HepG2 (cell line): ENCODE results near the gene RAB22A. TPM values are rescaled to one million over a fixed set of nuclear protein-coding genes. Genes with fewer than 3 reads are reported as not detected.
A peak's percentile ranks its signal among the peaks of the same experiment; 100 is the strongest.

Source experiments
- ATAC-seq: fragments of 200-7000 bp; cut with Tn5 transposase; 3 replicates; pipeline ENCODE4 v1.9.1; 2020; ENCODE audit warnings: mild to moderate bottlenecking, moderate library complexity
- BruUV-seq: library from RNA; stranded (reverse); fragments of 400-500 nt; replicated peaks from 2 replicates; lab custom pipeline; 2021; lab: Mats Ljungman, UMichigan
- CTCF ChIA-PET: fragments of 300-600 bp; formaldehyde crosslinking; extraction: SDS; loops from one replicate; lab custom pipeline; 2021; ENCODE audit warnings: low total read pairs, inconsistent platforms, low intra/inter-chr PET ratio; lab: Yijun Ruan, JAX
- POLR2A ChIA-PET: fragments of 350-600 bp; sonication (Branson Sonifier 250); formaldehyde crosslinking; loops from one replicate; lab custom pipeline; 2020; ENCODE audit warnings: antibody characterized with exemption, inconsistent platforms; lab: Yijun Ruan, JAX
- DNase-seq: peaks from one replicate; pipeline ENCODE4 v3.0.0-alpha.2; 2015; ENCODE audit warnings: low spot score
- FAIRE-seq: peaks from 3 replicates; lab custom pipeline; 2011; peaks lifted over from hg19 to GRCh38; lab: Jason Lieb, UNC
- H2AFZ ChIP-seq: one replicate; pipeline ENCODE4 v1.6.1; 2011; ENCODE audit warnings: low read length, inconsistent platforms
- H3K27ac ChIP-seq: fragments of 300-600 bp; 3 replicates; pipeline ENCODE4 v1.8.0; 2011; ENCODE audit warnings: mixed run types, mild to moderate bottlenecking, mixed read lengths, low read length, inconsistent platforms; ENCODE audit not compliant: insufficient read depth; ENCODE audit errors: extremely low read length
- H3K27me3 ChIP-seq, 2 experiments: fragments of 200-600 bp in 1 of 2; 2 replicates in 1 of 2; 3 replicates in 1 of 2; pipeline versions ENCODE4 v1.6.0 to v1.8.0; 2011; ENCODE audit warnings: low read length in 2 of 2, mild to moderate bottlenecking in 2 of 2, moderate library complexity in 2 of 2, inconsistent platforms in 1 of 2; ENCODE audit not compliant: insufficient read depth in 2 of 2, control insufficient read depth in 1 of 2
- H3K36me3 ChIP-seq, 2 experiments: fragments of 200-600 bp in 1 of 2; replicated peaks in 1 of 2; 2 replicates in 1 of 2; 3 replicates in 1 of 2; pipeline versions ENCODE4 v1.5.1 to v1.8.0; 2011; ENCODE audit warnings: low read length in 2 of 2, inconsistent platforms in 1 of 2; ENCODE audit not compliant: insufficient read depth in 2 of 2, control insufficient read depth in 1 of 2
- H3K4me1 ChIP-seq: 2 replicates; pipeline ENCODE4 v1.5.1; 2012; ENCODE audit warnings: low read length, inconsistent platforms; ENCODE audit not compliant: insufficient read depth
- H3K4me2 ChIP-seq: 2 replicates; pipeline ENCODE4 v1.6.0; 2011; ENCODE audit warnings: low read depth, low read length, inconsistent platforms
- H3K4me3 ChIP-seq, 3 experiments: fragments of 200-600 bp in 1 of 3; sonication (generic), shearing (Covaris generic) in 1 of 3; replicated peaks in 1 of 3; 2 replicates each; pipeline ENCODE4 v1.5.1; 2011 to 2016; ENCODE audit warnings: low read length in 3 of 3, inconsistent platforms in 2 of 3, low read depth in 2 of 3, mild to moderate bottlenecking in 2 of 3, control low read depth in 1 of 3, mixed read lengths in 1 of 3; ENCODE audit not compliant: insufficient read depth in 1 of 3
- H3K79me2 ChIP-seq: one replicate; pipeline ENCODE4 v1.6.1; 2011; ENCODE audit warnings: low read length, inconsistent platforms; ENCODE audit not compliant: insufficient read depth
- H3K9ac ChIP-seq: 2 replicates; pipeline ENCODE4 v1.6.0; 2011; ENCODE audit warnings: mild to moderate bottlenecking, low read depth, low read length, inconsistent platforms; ENCODE audit not compliant: insufficient read depth
- H3K9me3 ChIP-seq: 2 replicates; pipeline ENCODE4 v1.5.1; 2012; ENCODE audit warnings: mild to moderate bottlenecking, low read length
- H4K20me1 ChIP-seq: 2 replicates; pipeline ENCODE4 v1.6.0; 2011; ENCODE audit warnings: inconsistent platforms, mild to moderate bottlenecking, low read length, moderate library complexity; ENCODE audit not compliant: insufficient read depth
- FOSL2 ChIP-seq: sonication (generic); formaldehyde crosslinking; IDR thresholded peaks from 2 replicates; pipeline ENCODE4 v1.4.0; 2020; ENCODE audit warnings: missing genetic modification reagents
- GATA4 ChIP-seq: sonication (generic); IDR thresholded peaks from 2 replicates; pipeline ENCODE4 v1.6.1; 2016; ENCODE audit warnings: antibody characterized with exemption, low read depth, borderline replicate concordance
- LCORL ChIP-seq, 2 experiments: fragments of 450-650 bp in 1 of 2; sonication (generic) in 1 of 2; formaldehyde crosslinking in 1 of 2; IDR thresholded peaks; 2 replicates each; pipeline versions ENCODE4 v1.5.0 to v1.6.1; 2017 to 2020; ENCODE audit warnings: antibody characterized with exemption in 1 of 2, missing genetic modification reagents in 1 of 2
- MXD3 ChIP-seq: IDR thresholded peaks from 2 replicates; pipeline ENCODE4 v1.6.1; 2016; ENCODE audit warnings: mild to moderate bottlenecking, missing biosample characterization, missing genetic modification reagents
- STAT6 ChIP-seq: sonication (generic); formaldehyde crosslinking; IDR thresholded peaks from 2 replicates; pipeline ENCODE4 v1.4.0; 2020; ENCODE audit warnings: missing genetic modification reagents, mild to moderate bottlenecking, borderline replicate concordance
- THAP8 ChIP-seq: sonication (generic); formaldehyde crosslinking; IDR thresholded peaks from 2 replicates; pipeline ENCODE4 v1.5.1; 2020; ENCODE audit warnings: missing genetic modification reagents, mild to moderate bottlenecking, borderline replicate concordance
- ZBTB42 ChIP-seq: sonication (generic); formaldehyde crosslinking; IDR thresholded peaks from 2 replicates; pipeline ENCODE4 v1.5.0; 2020; ENCODE audit warnings: mild to moderate bottlenecking, missing genetic modification reagents
- ZBTB7A ChIP-seq: sonication (generic); formaldehyde crosslinking; IDR thresholded peaks from 2 replicates; pipeline ENCODE4 v1.8.0; 2022; ENCODE audit warnings: mild to moderate bottlenecking, missing genetic modification reagents
- ZNF264 ChIP-seq: sonication (generic); formaldehyde crosslinking; IDR thresholded peaks from 2 replicates; pipeline ENCODE4 v1.4.0; 2020; ENCODE audit warnings: missing genetic modification reagents
- WGBS: methylation state at CpG from one replicate; pipeline ENCODE4 v1.1.6; 2017; ENCODE audit warnings: low lambda C conversion rate; 5-methylcytosine and 5-hydroxymethylcytosine counted together
- in situ Hi-C: cut with HindIII; loops from 2 replicates; pipeline ENCODE4 v1.10.0; 2017; ENCODE audit warnings: low pct_unique_long_range_greater_than_20kb; ENCODE audit not compliant: extremely low pct_ligation_motif_present
- intact Hi-C: fragments of 100-400 bp; cut with micrococcal nuclease; formaldehyde crosslinking; loops from one replicate; pipeline ENCODE4 v1.10.0; 2022; ENCODE audit not compliant: unreplicated experiment
- polyA plus RNA-seq, 8 experiments: library from polyadenylated mRNA; depleted of rRNA in 3 of 8; stranded (reverse) in 7 of 8; unstranded in 1 of 8; fragments of >200 nt; fragmentation: Illumina TruSeq in 4 of 8; extraction: Trizol in 4 of 8; gene quantifications; 2 replicates each; pipeline versions ENCODE4 v1.2.1 to v1.2.3, GENCODE V29; 2011 to 2016; ENCODE audit warnings: low read depth in 4 of 8, missing spikeins in 1 of 8, mixed read lengths in 1 of 8; ENCODE audit not compliant: insufficient read depth in 1 of 8
- total RNA-seq, 5 experiments: library from RNA; depleted of rRNA; stranded (reverse); fragments of >200 nt; fragmentation: Illumina TruSeq; extraction: Trizol; gene quantifications; 2 replicates each; pipeline ENCODE4 v1.2.3, GENCODE V29; 2016; ENCODE audit warnings: low read depth in 1 of 5
- TF ChIP-seq, protein P1 (sequence below): sonication (generic); formaldehyde crosslinking; IDR thresholded peaks from 2 replicates; pipeline ENCODE4 v1.9.0; 2021; ENCODE audit warnings: missing genetic modification reagents, mild to moderate bottlenecking, borderline replicate concordance
- TF ChIP-seq, protein P2 (sequence below): sonication (generic); formaldehyde crosslinking; IDR thresholded peaks from 2 replicates; pipeline ENCODE4 v1.8.0; 2022; ENCODE audit warnings: missing genetic modification reagents, mild to moderate bottlenecking, borderline replicate concordance
- TF ChIP-seq, protein P3 (sequence below): sonication (generic); formaldehyde crosslinking; IDR thresholded peaks from 2 replicates; pipeline ENCODE4 v1.4.0; 2020; ENCODE audit warnings: missing genetic modification reagents; ENCODE audit errors: not compliant biosample characterization

RAB22A gene
- total and polyA plus RNA-seq, 2 of the 13 experiments (the other 11 are each of a cell fraction or from before 2014, with no cell fraction given), result 10.7 to 11.2 TPM

- no TSS peak for BruUV-seq
- ATAC-seq, result no peak
- Histone ChIP-seq H3K79me2 (peaks cover 100% of the 10 kb centered on the region), H3K9me3 (no peaks in the 10 kb centered on the region), H3K27me3 (no peaks in the 10 kb centered on the region), H3K4me1 (peaks cover 75% of the 10 kb centered on the region), H3K4me2 (no peak overlapping the region), H3K27ac (peak overlapping the region; percentile 41), H3K9ac (no peak overlapping the region), H3K36me3 (peaks cover 0 to 6% of the 10 kb centered on the region in 2 experiments; a peak in 2 of 5 replicates), H3K4me3 (no peak overlapping the region), H2AFZ (no peak overlapping the region), H4K20me1 (peaks cover 19% of the 10 kb centered on the region)
- ChIA-PET CTCF (no interaction called here), POLR2A (interaction anchor here (1.9 kb wide), 1 partner anchor 18 kb away, joined by 11 read pairs; the partner anchor contains the start of gene VAPB)
- intact Hi-C loops, result no loop called here
- in situ Hi-C loops, result no loop called here
- 92% methylated on average over 4 of the region's 4 CpGs for WGBS
- no peak for FAIRE-seq
- no peak for DNase-seq
- no peak for TF ChIP-seq ZNF264 (CRISPR knock-in tag)
- TF ChIP-seq, protein P1, sequence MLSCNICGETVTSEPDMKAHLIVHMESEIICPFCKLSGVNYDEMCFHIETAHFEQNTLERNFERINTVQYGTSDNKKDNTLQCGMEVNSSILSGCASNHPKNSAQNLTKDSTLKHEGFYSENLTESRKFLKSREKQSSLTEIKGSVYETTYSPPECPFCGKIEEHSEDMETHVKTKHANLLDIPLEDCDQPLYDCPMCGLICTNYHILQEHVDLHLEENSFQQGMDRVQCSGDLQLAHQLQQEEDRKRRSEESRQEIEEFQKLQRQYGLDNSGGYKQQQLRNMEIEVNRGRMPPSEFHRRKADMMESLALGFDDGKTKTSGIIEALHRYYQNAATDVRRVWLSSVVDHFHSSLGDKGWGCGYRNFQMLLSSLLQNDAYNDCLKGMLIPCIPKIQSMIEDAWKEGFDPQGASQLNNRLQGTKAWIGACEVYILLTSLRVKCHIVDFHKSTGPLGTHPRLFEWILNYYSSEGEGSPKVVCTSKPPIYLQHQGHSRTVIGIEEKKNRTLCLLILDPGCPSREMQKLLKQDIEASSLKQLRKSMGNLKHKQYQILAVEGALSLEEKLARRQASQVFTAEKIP (CRISPR knock-in tag), result no peak
- TF ChIP-seq GATA4, result no peak
- no peak for TF ChIP-seq FOSL2 (CRISPR knock-in tag)
- TF ChIP-seq MXD3 (CRISPR knock-in tag), result no peak
- TF ChIP-seq THAP8 (CRISPR knock-in tag), result no peak
- no peak for TF ChIP-seq ZBTB42 (CRISPR knock-in tag)
- no peak for TF ChIP-seq LCORL (IDR thresholded peaks at IDR 0.05)
- no peak for TF ChIP-seq LCORL (CRISPR knock-in tag; IDR thresholded peaks at IDR 0.05)
- no peak for TF ChIP-seq ZBTB7A
- no peak for TF ChIP-seq STAT6 (CRISPR knock-in tag)
- TF ChIP-seq, protein P2, sequence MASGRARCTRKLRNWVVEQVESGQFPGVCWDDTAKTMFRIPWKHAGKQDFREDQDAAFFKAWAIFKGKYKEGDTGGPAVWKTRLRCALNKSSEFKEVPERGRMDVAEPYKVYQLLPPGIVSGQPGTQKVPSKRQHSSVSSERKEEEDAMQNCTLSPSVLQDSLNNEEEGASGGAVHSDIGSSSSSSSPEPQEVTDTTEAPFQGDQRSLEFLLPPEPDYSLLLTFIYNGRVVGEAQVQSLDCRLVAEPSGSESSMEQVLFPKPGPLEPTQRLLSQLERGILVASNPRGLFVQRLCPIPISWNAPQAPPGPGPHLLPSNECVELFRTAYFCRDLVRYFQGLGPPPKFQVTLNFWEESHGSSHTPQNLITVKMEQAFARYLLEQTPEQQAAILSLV (CRISPR knock-in tag), result no peak
- TF ChIP-seq, protein P3, sequence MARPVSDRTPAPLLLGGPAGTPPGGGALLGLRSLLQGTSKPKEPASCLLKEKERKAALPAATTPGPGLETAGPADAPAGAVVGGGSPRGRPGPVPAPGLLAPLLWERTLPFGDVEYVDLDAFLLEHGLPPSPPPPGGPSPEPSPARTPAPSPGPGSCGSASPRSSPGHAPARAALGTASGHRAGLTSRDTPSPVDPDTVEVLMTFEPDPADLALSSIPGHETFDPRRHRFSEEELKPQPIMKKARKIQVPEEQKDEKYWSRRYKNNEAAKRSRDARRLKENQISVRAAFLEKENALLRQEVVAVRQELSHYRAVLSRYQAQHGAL, result no peak
Measured at GRCh38 chr20:58407201-58407873, 97.8 kb downstream of the RAB22A start.
